ENCODE data around the gene MICOS13. TPM values are rescaled to one million over a fixed set of nuclear protein-coding genes. Genes with fewer than 3 reads are reported as not detected.
"Not testable (repeated sequence)": the region's sequence is repeated elsewhere in the genome, so short reads cannot be mapped to it uniquely, and the experiment has no call there.

MICOS13 gene
- total RNA-seq, 1 donor from 2014 or later, result 30.0 TPM

GRCh38 chr19:5690125-5690954 is 10.0 kb upstream of the MICOS13 start, which contains the start of gene RPL36:
RPL36 (plus strand) TSS chr19:5690295; CDS start chr19:5690508, 213 bp downstream.
- peak within 1 kb of the TSS; percentile 98 for H3K4me3 ChIP-seq (ENCODE audit: low read depth, low read length)
- TF ChIP-seq, protein P1, sequence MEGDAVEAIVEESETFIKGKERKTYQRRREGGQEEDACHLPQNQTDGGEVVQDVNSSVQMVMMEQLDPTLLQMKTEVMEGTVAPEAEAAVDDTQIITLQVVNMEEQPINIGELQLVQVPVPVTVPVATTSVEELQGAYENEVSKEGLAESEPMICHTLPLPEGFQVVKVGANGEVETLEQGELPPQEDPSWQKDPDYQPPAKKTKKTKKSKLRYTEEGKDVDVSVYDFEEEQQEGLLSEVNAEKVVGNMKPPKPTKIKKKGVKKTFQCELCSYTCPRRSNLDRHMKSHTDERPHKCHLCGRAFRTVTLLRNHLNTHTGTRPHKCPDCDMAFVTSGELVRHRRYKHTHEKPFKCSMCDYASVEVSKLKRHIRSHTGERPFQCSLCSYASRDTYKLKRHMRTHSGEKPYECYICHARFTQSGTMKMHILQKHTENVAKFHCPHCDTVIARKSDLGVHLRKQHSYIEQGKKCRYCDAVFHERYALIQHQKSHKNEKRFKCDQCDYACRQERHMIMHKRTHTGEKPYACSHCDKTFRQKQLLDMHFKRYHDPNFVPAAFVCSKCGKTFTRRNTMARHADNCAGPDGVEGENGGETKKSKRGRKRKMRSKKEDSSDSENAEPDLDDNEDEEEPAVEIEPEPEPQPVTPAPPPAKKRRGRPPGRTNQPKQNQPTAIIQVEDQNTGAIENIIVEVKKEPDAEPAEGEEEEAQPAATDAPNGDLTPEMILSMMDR (IDR thresholded peaks at IDR 0.05; ENCODE audit: insufficient read depth, low read length, severe bottlenecking), result peak; percentile 99
- H3K27me3 ChIP-seq (ENCODE audit: control insufficient read depth, insufficient read depth, low read length), result no peaks in the 10 kb centered on the region
- FAIRE-seq (no peak), DNase-seq (ENCODE audit: low read depth) (peak; percentile 86)
- peaks cover 29% of the 10 kb centered on the region for H3K36me3 ChIP-seq (ENCODE audit: control insufficient read depth, insufficient read depth, low read length)

DNA sequence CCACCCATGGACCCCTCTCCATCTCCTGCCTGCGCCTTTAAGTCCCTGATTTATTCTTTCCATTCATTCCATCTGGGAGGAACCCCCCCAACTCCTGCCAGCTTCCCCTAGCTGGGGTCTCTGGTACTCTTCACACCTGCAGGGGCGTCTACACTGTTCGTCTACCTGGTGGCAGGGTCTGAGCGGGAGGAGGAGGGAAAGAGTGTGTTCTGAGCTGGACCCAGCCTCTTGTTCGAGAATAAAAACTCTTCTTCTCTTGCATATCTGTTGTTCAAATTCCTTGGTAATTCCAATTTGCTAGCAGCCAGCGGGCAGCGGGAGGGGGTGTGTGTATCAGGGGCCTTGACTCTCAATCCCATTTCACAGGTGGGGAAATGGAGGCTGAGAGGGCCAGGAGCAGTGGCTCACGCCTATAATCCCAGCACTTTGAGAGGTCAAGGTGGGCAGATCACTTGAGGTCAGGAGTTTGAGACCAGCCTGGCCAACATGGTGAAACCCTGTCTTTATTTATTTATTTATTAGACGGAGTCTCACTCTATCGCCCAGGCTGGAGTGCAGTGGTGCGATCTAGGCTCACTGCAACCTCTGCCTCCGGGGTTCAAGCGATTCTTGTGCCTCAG is 8.1 kb upstream of the MICOS13 start:
- FAIRE-seq, result not testable (repeated sequence)

DNA sequence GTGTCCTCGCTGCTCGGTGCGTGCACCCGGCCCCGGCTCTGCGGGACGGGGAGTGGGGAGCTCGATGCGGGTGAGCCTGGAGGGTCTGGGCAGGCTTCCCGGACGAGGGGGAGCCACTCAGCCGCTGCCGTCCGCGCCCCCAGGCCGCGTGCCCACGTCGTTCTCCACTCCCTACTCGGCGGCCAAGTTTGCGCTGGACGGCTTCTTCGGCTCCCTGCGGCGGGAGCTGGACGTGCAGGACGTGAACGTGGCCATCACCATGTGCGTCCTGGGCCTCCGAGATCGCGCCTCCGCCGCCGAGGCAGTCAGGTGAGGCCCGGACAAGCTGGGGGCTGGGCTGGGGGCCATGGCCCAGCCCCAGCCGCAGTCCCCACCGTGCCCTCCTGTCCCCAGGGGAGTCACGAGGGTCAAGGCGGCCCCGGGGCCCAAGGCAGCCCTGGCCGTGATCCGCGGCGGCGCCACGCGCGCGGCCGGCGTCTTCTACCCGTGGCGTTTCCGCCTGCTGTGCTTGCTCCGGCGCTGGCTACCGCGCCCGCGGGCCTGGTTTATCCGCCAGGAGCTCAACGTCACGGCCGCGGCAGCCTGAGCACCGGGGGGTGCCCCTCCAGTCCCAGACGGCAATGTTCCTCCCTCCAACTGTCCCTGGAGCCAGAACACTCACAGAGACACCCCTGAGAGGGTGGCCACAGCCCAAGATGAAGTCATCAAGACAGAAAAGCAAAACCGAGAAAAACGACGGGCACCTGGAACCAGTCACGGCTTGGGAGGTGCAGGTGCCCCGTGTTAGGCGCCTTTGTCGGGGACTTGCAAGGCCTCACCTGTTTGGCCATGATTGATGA is 7.3 kb upstream of the MICOS13 start:
- H3K27me3 ChIP-seq (ENCODE audit: control insufficient read depth, insufficient read depth, low read length), result no peaks in the 10 kb centered on the region
- peaks cover 14% of the 10 kb centered on the region for H3K36me3 ChIP-seq (ENCODE audit: control insufficient read depth, insufficient read depth, low read length)
- TF ChIP-seq, protein P1 (IDR thresholded peaks at IDR 0.05; ENCODE audit: insufficient read depth, low read length, severe bottlenecking), result no peak
- peak overlapping the region; percentile 64 for H3K4me3 ChIP-seq (ENCODE audit: low read depth, low read length)
- DNase-seq (ENCODE audit: low read depth), result no peak
- FAIRE-seq, result no peak

More for the DNA sequence above, 8.1 kb upstream of the MICOS13 start:
- not testable (repeated sequence) for DNase-seq (ENCODE audit: low read depth); H3K4me3 ChIP-seq (ENCODE audit: low read depth, low read length); H3K27me3 ChIP-seq (ENCODE audit: control insufficient read depth, insufficient read depth, low read length)
- H3K36me3 ChIP-seq (ENCODE audit: control insufficient read depth, insufficient read depth, low read length), result peaks cover 21% of the 10 kb centered on the region

DNA sequence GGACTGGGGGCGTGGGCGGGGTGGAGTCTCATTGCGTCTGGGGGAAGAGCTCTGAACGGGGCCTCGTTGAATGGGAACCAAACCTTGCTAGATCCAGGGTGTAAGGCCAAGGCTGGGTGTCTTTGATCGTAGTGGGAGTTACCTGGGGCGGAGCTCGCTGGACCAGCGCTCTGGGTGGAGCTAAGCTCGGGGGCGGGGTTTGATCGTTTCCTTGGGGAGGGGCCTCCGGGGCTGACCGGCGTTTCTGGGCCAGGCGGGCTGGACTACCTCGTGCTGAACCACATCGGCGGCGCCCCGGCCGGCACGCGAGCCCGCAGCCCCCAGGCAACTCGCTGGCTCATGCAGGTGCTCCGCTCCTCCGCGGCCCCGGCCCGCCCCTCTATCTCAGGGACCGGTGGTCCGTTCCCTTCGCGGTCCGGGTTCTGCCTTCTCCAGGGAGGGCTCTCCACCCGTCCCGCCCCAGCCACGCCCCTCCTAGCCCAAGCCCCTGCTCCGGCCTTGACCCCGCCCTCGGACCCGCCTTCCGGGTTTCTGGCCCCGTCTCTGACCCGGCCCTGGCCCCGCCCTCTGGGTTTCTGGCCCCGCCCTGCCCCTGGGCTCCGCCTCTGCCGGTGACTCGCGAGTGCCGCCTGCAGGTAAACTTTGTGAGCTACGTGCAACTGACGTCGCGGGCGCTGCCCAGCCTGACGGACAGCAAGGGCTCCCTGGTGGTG is 6.5 kb upstream of the MICOS13 start:
- TF ChIP-seq, protein P1 (IDR thresholded peaks at IDR 0.05; ENCODE audit: insufficient read depth, low read length, severe bottlenecking), result peak; percentile 95
- peak; percentile 77 for DNase-seq (ENCODE audit: low read depth)
- FAIRE-seq, result no peak
- Histone ChIP-seq H3K4me3 (ENCODE audit: low read depth, low read length) (peak overlapping the region; percentile 64), H3K27me3 (ENCODE audit: control insufficient read depth, insufficient read depth, low read length) (no peaks in the 10 kb centered on the region), H3K36me3 (ENCODE audit: control insufficient read depth, insufficient read depth, low read length) (peaks cover 6% of the 10 kb centered on the region)

GRCh38 chr19:5686326-5686646 is 6.0 kb upstream of the MICOS13 start:
- FAIRE-seq, result no peak
- no peaks in the 10 kb centered on the region for H3K27me3 ChIP-seq (ENCODE audit: control insufficient read depth, insufficient read depth, low read length)
- peaks cover 3% of the 10 kb centered on the region for H3K36me3 ChIP-seq (ENCODE audit: control insufficient read depth, insufficient read depth, low read length)
- peak overlapping the region; percentile 64 for H3K4me3 ChIP-seq (ENCODE audit: low read depth, low read length)
- DNase-seq (ENCODE audit: low read depth), result no peak
- TF ChIP-seq, protein P1 (IDR thresholded peaks at IDR 0.05; ENCODE audit: insufficient read depth, low read length, severe bottlenecking), result no peak
